ENCODE measurements around the gene DCN. TPM values are rescaled to one million over a fixed set of nuclear protein-coding genes. Genes with fewer than 3 reads are reported as not detected.

The DCN gene
- total RNA-seq, 4 donors from 2014 or later: 1,699 to 4,675 (median 2,258) TPM

DNA sequence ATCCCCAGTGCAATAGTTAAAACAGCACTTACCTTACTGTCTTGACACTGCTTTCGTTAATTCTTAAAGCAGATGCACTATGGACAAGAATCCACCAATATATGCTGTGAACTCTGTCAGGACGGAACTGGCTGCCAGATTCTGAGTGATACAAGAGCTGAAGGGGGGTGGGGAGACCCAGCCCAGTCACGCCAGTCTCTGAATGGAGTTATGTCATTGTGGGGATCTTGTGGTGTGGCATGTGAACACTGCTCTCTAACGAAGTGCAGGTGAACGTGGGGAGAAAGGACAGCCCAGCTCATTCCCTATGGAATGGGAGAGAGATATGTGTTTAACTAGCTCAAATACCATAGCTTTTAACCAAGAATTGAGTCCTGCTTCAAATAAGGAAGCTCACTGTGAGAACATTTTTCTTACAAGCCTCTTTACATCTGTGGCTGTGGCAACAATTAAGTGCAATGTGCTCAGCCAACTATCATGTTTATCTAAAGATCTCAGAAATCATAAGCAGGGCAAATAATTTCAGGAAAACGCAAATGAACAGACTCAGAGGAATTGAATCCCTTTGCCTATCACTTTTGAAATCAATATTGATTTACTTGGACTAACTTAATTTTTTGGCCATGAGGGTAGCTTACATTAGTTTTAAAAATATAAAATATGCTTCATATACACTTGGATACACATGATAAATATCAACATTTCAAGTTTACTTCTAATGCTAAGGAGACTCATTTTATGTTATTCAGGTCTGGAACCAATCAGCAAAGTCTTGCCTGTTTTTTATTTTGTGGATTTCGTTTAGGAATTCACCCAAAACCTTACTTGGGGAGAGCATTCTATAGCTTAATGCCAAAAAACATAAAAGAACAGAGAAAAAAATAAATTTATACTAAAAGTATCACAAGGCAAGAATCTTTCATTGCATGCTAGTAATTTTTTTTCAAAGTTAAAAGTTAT, 71.0 kb downstream of the DCN start, which contains the start of gene LUM:
LUM (minus strand) TSS at position 129 of the 960 bp plus-strand sequence. CDS start 2,515 bp downstream, outside the sequence.
- H3K27me3 ChIP-seq: no peaks in the 10 kb centered on the region
- H3K36me3 ChIP-seq: no peaks in the 10 kb centered on the region
- no peaks in the 10 kb centered on the region for H3K9me3 ChIP-seq
- peak within 1 kb of the TSS; percentile 82 to 83 for H3K27ac ChIP-seq
- TF ChIP-seq, protein P1, sequence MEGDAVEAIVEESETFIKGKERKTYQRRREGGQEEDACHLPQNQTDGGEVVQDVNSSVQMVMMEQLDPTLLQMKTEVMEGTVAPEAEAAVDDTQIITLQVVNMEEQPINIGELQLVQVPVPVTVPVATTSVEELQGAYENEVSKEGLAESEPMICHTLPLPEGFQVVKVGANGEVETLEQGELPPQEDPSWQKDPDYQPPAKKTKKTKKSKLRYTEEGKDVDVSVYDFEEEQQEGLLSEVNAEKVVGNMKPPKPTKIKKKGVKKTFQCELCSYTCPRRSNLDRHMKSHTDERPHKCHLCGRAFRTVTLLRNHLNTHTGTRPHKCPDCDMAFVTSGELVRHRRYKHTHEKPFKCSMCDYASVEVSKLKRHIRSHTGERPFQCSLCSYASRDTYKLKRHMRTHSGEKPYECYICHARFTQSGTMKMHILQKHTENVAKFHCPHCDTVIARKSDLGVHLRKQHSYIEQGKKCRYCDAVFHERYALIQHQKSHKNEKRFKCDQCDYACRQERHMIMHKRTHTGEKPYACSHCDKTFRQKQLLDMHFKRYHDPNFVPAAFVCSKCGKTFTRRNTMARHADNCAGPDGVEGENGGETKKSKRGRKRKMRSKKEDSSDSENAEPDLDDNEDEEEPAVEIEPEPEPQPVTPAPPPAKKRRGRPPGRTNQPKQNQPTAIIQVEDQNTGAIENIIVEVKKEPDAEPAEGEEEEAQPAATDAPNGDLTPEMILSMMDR (IDR thresholded peaks at IDR 0.05): no peak
- no peak for TF ChIP-seq POLR2A (IDR thresholded peaks at IDR 0.05)
- peak; percentile 41 to 56 for DNase-seq
- H3K4me3 ChIP-seq: peak within 1 kb of the TSS; percentile 30 to 47
- no peaks in the 10 kb centered on the region for H3K4me1 ChIP-seq
- intact Hi-C loops (cut with DNase I; ENCODE audit: low total_unique reads): no loop called here

DNA sequence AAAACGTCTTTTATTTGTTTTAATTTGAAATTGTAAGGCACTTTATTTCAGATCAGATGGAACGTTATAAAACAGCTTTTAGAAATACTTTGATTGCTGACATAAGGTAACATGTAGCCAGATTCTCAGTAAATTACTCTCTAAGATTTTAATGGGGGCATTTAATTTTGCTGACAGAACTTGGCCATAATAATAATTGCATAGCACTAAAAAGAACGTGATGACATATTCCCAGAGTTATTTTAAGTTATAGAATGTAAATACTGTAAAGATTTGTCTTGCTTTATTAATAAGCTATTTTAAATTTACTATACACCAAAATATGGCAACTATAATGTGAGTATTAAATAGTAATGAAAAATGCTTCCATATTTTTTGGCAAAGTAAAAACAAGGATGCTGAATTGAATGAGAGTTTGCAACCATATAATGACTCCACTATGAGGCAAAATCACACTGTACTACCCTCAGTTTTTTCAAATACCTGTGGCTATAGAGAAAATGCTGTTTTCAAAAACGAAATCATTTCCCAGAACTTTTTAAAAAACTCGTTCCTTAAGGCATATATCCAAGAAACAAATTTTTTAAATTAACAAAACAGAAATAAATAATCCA, 72.2 kb downstream of the DCN start:
- Histone ChIP-seq H3K36me3 (no peaks in the 10 kb centered on the region), H3K9me3 (no peaks in the 10 kb centered on the region), H3K4me1 (no peaks in the 10 kb centered on the region), H3K4me3 (peak overlapping the region; percentile 30 to 47), H3K27me3 (no peaks in the 10 kb centered on the region), H3K27ac (peak overlapping the region; percentile 82 to 83)
- no peak for TF ChIP-seq POLR2A (IDR thresholded peaks at IDR 0.05)
- TF ChIP-seq, protein P1 (IDR thresholded peaks at IDR 0.05): no peak
- intact Hi-C loops (cut with DNase I; ENCODE audit: low total_unique reads): no loop called here
- DNase-seq: no peak

DNA sequence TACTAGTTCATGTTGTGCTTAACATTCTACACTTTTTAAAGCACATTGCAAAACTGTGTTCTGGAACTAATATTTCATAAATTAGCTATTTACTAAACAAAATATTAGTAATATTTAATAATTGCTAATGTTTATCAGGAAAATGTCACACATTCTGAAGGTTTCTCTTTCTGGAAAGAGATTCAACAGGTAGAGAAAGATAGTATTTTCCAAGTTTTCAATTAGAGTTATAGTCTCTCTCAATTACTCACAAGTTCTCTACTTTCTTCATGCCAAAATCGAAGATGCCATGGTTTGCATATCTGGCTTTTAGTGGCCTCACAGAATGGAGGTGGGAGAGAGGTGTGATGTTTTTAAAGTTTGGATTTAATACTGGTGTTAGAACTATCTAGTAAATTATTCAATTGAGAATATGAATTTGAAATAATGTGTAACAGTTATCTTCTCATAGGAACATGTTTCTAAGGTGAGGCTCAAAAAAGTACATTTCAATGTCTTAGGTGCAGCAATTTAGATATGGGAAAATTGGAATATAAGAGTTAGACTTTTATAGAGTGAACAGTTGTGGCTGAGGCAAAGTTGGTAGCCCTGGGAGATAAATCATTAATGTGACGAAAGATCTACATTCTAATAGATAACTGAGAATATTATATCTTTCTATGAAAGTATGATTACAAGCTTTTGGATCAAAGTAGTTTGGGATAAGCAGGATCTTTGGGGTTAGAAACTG, 72.9 kb downstream of the DCN start:
- TF ChIP-seq, protein P1 (IDR thresholded peaks at IDR 0.05): no peak
- TF ChIP-seq POLR2A (IDR thresholded peaks at IDR 0.05): no peak
- H3K4me3 ChIP-seq: peak overlapping the region; percentile 30 to 47
- no peaks in the 10 kb centered on the region for H3K36me3 ChIP-seq
- no peaks in the 10 kb centered on the region for H3K9me3 ChIP-seq
- intact Hi-C loops (cut with DNase I; ENCODE audit: low total_unique reads): no loop called here
- no peaks in the 10 kb centered on the region for H3K27me3 ChIP-seq
- peak overlapping the region; percentile 82 to 83 for H3K27ac ChIP-seq
- no peaks in the 10 kb centered on the region for H3K4me1 ChIP-seq
- DNase-seq: no peak

DNA sequence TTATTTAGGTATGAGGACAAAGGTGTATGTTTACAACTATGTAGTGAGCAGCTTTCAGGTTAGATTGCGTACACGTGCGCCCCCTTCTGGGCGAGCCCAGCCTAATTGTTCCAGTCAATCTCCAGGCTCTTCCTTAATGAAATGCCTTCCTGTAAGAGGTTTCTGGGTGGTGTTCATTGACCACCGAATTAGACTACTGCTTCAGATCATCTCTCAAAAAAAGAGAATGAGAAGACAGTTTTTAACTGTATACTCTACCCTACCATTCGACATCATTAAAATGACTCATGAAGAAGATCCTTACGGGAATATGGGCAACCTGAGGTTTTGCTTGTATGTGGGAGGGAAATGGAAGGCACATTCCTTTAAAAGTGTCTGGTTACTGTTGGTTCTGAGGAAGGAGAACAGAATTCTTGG, 73.5 kb downstream of the DCN start:
- TF ChIP-seq, protein P1 (IDR thresholded peaks at IDR 0.05): peak; percentile 37 to 68 (median 53)
- no peak for TF ChIP-seq POLR2A (IDR thresholded peaks at IDR 0.05)
- no peaks in the 10 kb centered on the region for H3K27me3 ChIP-seq
- H3K4me1 ChIP-seq: no peaks in the 10 kb centered on the region
- no peaks in the 10 kb centered on the region for H3K9me3 ChIP-seq
- peak; percentile 81 to 83 for DNase-seq
- peak overlapping the region; percentile 30 to 47 for H3K4me3 ChIP-seq
- no peaks in the 10 kb centered on the region for H3K36me3 ChIP-seq
- intact Hi-C loops (cut with DNase I; ENCODE audit: low total_unique reads): no loop called here
- peak overlapping the region; percentile 82 to 83 for H3K27ac ChIP-seq
